H1 (cell line): ENCODE measurements around the gene WIPF3. TPM values are rescaled to one million over a fixed set of nuclear protein-coding genes. Genes with fewer than 3 reads are reported as not detected.
"Not testable (repeated sequence)": the region's sequence is repeated elsewhere in the genome, so short reads cannot be mapped to it uniquely, and the experiment has no call there.

Experiments
- CTCF ChIA-PET: fragments of 300-600 bp; sonication (Branson Sonifier 250); formaldehyde crosslinking; loops from one replicate; lab custom pipeline; 2021; ENCODE audit not compliant: partially characterized antibody; lab: Charles Lee
- POLR2A ChIA-PET: fragments of 300-600 bp; sonication (Branson Sonifier 250); formaldehyde crosslinking; loops from one replicate; lab custom pipeline; 2021; ENCODE audit warnings: inconsistent platforms; ENCODE audit not compliant: partially characterized antibody; lab: Charles Lee
- DNase-seq, 2 experiments: peaks; one replicate each; pipeline versions ENCODE4 v3.0.0 to v3.0.0-alpha.2; 2010 to 2022; ENCODE audit warnings: low spot score in 2 of 2, low read depth in 1 of 2, mixed read lengths in 1 of 2
- FAIRE-seq: peaks from 2 replicates; lab custom pipeline; 2011; peaks lifted over from hg19 to GRCh38; lab: Jason Lieb, UNC
- H2AFZ ChIP-seq: 2 replicates; pipeline ENCODE4 v1.8.1; 2012; ENCODE audit warnings: low read length, inconsistent platforms
- H2AK5ac ChIP-seq: 2 replicates; pipeline ENCODE4 v1.6.1; 2013; ENCODE audit warnings: low read depth, low read length
- H2BK120ac ChIP-seq: replicated peaks from 2 replicates; pipeline ENCODE3; 2013; ENCODE audit warnings: low read depth, low read length, inconsistent platforms
- H2BK12ac ChIP-seq: 2 replicates; pipeline ENCODE4 v1.6.1; 2013; ENCODE audit warnings: low read depth, low read length
- H2BK15ac ChIP-seq: 2 replicates; pipeline ENCODE4 v1.6.1; 2013; ENCODE audit warnings: low read length
- H2BK20ac ChIP-seq: 2 replicates; pipeline ENCODE4 v1.6.1; 2013; ENCODE audit warnings: low read length
- H2BK5ac ChIP-seq: 2 replicates; pipeline ENCODE4 v1.6.1; 2013; ENCODE audit warnings: low read depth, low read length
- H3K14ac ChIP-seq: 2 replicates; pipeline ENCODE4 v1.6.1; 2013; ENCODE audit warnings: inconsistent platforms; ENCODE audit not compliant: insufficient read length
- H3K18ac ChIP-seq: 2 replicates; pipeline ENCODE4 v1.6.1; 2013; ENCODE audit warnings: low read length; ENCODE audit errors: extremely low read depth
- H3K23ac ChIP-seq: 2 replicates; pipeline ENCODE4 v1.6.1; 2013; ENCODE audit warnings: inconsistent platforms; ENCODE audit not compliant: insufficient read length
- H3K23me2 ChIP-seq: 2 replicates; pipeline ENCODE4 v1.6.1; 2013; ENCODE audit warnings: low read depth, low read length
- H3K27ac ChIP-seq: 2 replicates; pipeline ENCODE4 v1.6.1; 2011; ENCODE audit warnings: low read depth, low read length, inconsistent platforms
- H3K27me3 ChIP-seq, 4 experiments: replicated peaks in 1 of 4; 1 replicate in 1 of 4; 2 replicates in 3 of 4; pipeline versions ENCODE4 v1.6.1 to v1.8.1; 2011 to 2013; ENCODE audit warnings: low read length in 3 of 4, mild to moderate bottlenecking in 3 of 4, inconsistent platforms in 2 of 4, mixed read lengths in 2 of 4, moderate library complexity in 1 of 4; ENCODE audit not compliant: control insufficient read depth in 3 of 4, insufficient read depth in 3 of 4; ENCODE audit errors: extremely low read depth in 1 of 4
- H3K36me3 ChIP-seq, 4 experiments: 2 replicates each; pipeline versions ENCODE4 v1.6.1 to v1.8.1; 2011 to 2013; ENCODE audit warnings: mild to moderate bottlenecking in 4 of 4, low read length in 3 of 4, moderate library complexity in 2 of 4, control low read depth in 1 of 4, inconsistent platforms in 1 of 4; ENCODE audit not compliant: insufficient read depth in 4 of 4, control insufficient read depth in 2 of 4
- H3K4ac ChIP-seq: replicated peaks from 2 replicates; pipeline ENCODE3; 2013; ENCODE audit warnings: low read length, low read depth, mixed read lengths, inconsistent platforms; ENCODE audit not compliant: insufficient read length
- H3K4me1 ChIP-seq, 4 experiments: replicated peaks in 1 of 4; 1 replicate in 1 of 4; 2 replicates in 3 of 4; pipeline versions ENCODE4 v1.6.1 to v1.8.1; 2011 to 2013; ENCODE audit warnings: low read length in 3 of 4, inconsistent platforms in 2 of 4, mixed read lengths in 1 of 4; ENCODE audit not compliant: insufficient read depth in 4 of 4, control insufficient read depth in 3 of 4
- H3K4me2 ChIP-seq, 2 experiments: 2 replicates each; pipeline versions ENCODE4 v1.6.1 to v1.8.1; 2011 to 2013; ENCODE audit warnings: low read depth in 2 of 2, low read length in 2 of 2, control low read depth in 1 of 2, inconsistent platforms in 1 of 2, mild to moderate bottlenecking in 1 of 2; ENCODE audit not compliant: insufficient read depth in 1 of 2
- H3K4me3 ChIP-seq, 4 experiments: fragments of 200-600, 300-600 bp in 1 of 4; sonication (generic), shearing (Covaris generic), sonication (Bioruptor Twin) in 1 of 4; 2 replicates each; pipeline versions ENCODE4 v1.5.1 to v1.8.1; 2011 to 2016; ENCODE audit warnings: low read length in 4 of 4, low read depth in 3 of 4, control low read depth in 2 of 4, inconsistent platforms in 2 of 4, mild to moderate bottlenecking in 2 of 4, mixed read lengths in 1 of 4, moderate library complexity in 1 of 4; ENCODE audit not compliant: insufficient read depth in 2 of 4; ENCODE audit errors: extremely low read depth in 1 of 4
- H3K56ac ChIP-seq: replicated peaks from 2 replicates; pipeline ENCODE3; 2013; ENCODE audit warnings: low read depth, mild to moderate bottlenecking, mixed read lengths, low read length, inconsistent platforms; ENCODE audit not compliant: insufficient read length
- H3K79me1 ChIP-seq: 2 replicates; pipeline ENCODE4 v1.6.1; 2013; ENCODE audit warnings: low read depth, low read length, control low read depth
- H3K79me2 ChIP-seq, 2 experiments: 2 replicates each; pipeline versions ENCODE4 v1.6.1 to v1.8.1; 2012 to 2013; ENCODE audit warnings: low read length in 2 of 2, mild to moderate bottlenecking in 2 of 2, inconsistent platforms in 1 of 2; ENCODE audit not compliant: insufficient read depth in 2 of 2, control insufficient read depth in 1 of 2
- H3K9ac ChIP-seq, 4 experiments: replicated peaks in 1 of 4; 1 replicate in 1 of 4; 2 replicates in 3 of 4; pipeline versions ENCODE4 v1.6.1 to v1.8.1; 2011 to 2013; ENCODE audit warnings: low read depth in 3 of 4, low read length in 3 of 4, control low read depth in 2 of 4, mild to moderate bottlenecking in 2 of 4, moderate library complexity in 2 of 4, inconsistent platforms in 1 of 4; ENCODE audit errors: extremely low read depth in 1 of 4
- H3K9me3 ChIP-seq, 2 experiments: 2 replicates each; pipeline versions ENCODE4 v1.6.1 to v1.8.1; 2012 to 2013; ENCODE audit warnings: mild to moderate bottlenecking in 2 of 2, moderate library complexity in 2 of 2, control low read depth in 1 of 2, inconsistent platforms in 1 of 2, low read depth in 1 of 2, low read length in 1 of 2, mixed read lengths in 1 of 2; ENCODE audit not compliant: insufficient read depth in 2 of 2
- H4K20me1 ChIP-seq, 2 experiments: replicated peaks in 1 of 2; 2 replicates each; pipeline versions ENCODE3 to v1.8.1; 2011 to 2013; ENCODE audit warnings: inconsistent platforms in 2 of 2, low read length in 2 of 2, mild to moderate bottlenecking in 1 of 2; ENCODE audit not compliant: insufficient read depth in 2 of 2, control insufficient read depth in 1 of 2
- H4K5ac ChIP-seq: 2 replicates; pipeline ENCODE4 v1.6.1; 2013; ENCODE audit warnings: low read length, low read depth, mixed read lengths, inconsistent platforms; ENCODE audit not compliant: insufficient read length
- H4K8ac ChIP-seq: 2 replicates; pipeline ENCODE4 v1.8.0; 2013; ENCODE audit warnings: mild to moderate bottlenecking, moderate library complexity, low read length, inconsistent platforms; ENCODE audit not compliant: insufficient read depth; ENCODE audit errors: extremely low read depth
- H4K91ac ChIP-seq: replicated peaks from 2 replicates; pipeline ENCODE3; 2013; ENCODE audit warnings: low read length, mixed read lengths, inconsistent platforms; ENCODE audit not compliant: insufficient read length
- CHD1 ChIP-seq: IDR thresholded peaks from 2 replicates; pipeline ENCODE4 v1.6.1; 2012; ENCODE audit warnings: low read depth, low read length, improper control_type of control experiment
- WGBS, 2 experiments: shearing (Covaris generic) in 1 of 2; methylation state at CpG; one replicate each; pipeline versions ENCODE4 v1.1.6 to v1.1.7; 2013 to 2015; ENCODE audit warnings: low lambda C conversion rate in 2 of 2, mixed read lengths in 2 of 2, inconsistent platforms in 1 of 2, low coverage in 1 of 2, missing lambda C conversion rate in 1 of 2; ENCODE audit not compliant: insufficient replicate concordance in 2 of 2, insufficient coverage in 1 of 2, insufficient read length in 1 of 2; ENCODE audit errors: extremely low coverage in 1 of 2, missing lambda C conversion rate in 1 of 2; 5-methylcytosine and 5-hydroxymethylcytosine counted together
- polyA plus RNA-seq, 7 experiments: library from polyadenylated mRNA; depleted of rRNA in 3 of 7; stranded (reverse) in 5 of 7; unstranded in 2 of 7; fragments of >200 nt in 5 of 7; fragments of 200-250 nt in 2 of 7; gene quantifications; 1 replicate in 5 of 7; 2 replicates in 1 of 7; 4 replicates in 1 of 7; pipeline versions ENCODE4 v1.2.1 to v1.2.3, GENCODE V29; 2011 to 2013; ENCODE audit warnings: missing spikeins in 2 of 7, mixed read lengths in 2 of 7
- total RNA-seq: library from RNA; stranded (reverse); fragmentation: NEBNext Ultra II Directional; extraction: Animal tissue kit (Norgen Biotek cat#: 25700); gene quantifications from 2 replicates; pipeline ENCODE4 v1.2.1, GENCODE V29; 2021

Gene WIPF3
- total and polyA plus RNA-seq, 2 of the 8 experiments (the other 6 are each of a cell fraction or from before 2014, with no cell fraction given), result 5.0 to 12.1 TPM

DNA sequence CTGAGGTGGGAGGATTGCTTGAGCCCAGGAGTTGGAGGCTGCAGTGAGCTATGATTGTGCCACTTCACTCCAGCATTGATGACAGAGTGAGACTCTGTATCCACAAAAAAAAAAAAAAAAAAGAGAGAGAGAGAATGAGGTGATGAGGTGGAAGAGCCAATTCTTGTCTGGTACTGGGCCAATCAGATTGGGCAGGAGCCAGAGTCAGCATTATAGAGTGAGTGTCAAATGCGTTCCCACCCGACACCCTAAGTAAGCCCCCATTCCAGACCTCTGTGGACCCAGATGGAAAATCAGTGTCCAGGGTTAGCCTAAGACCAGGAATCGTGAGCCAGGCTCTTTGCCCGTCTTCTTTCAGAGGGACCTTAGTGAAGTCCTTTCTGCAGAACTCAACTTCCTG is 83.9 kb downstream of the WIPF3 start:
- ChIA-PET CTCF (interaction anchor here (1.1 kb wide), 1 partner anchor 32 kb away, joined by 3 read pairs; no protein-coding TSS in a partner anchor), POLR2A (no interaction called here)
- H4K91ac ChIP-seq, result no peak overlapping the region
- no peak overlapping the region for H3K4me2 ChIP-seq
- no peak overlapping the region for H3K56ac ChIP-seq
- H2AK5ac ChIP-seq, result no peak overlapping the region
- H3K4me3 ChIP-seq, result no peak overlapping the region
- H2BK15ac ChIP-seq, result no peak overlapping the region
- FAIRE-seq (no peak), DNase-seq (no peak)
- H3K18ac ChIP-seq, result no peak overlapping the region
- no peak overlapping the region for H2BK20ac ChIP-seq
- peaks cover 5 to 22% (median 14%) of the 10 kb centered on the region in 4 experiments; a peak in 7 of 8 replicates for H3K36me3 ChIP-seq
- H3K23me2 ChIP-seq, result peaks cover 3% of the 10 kb centered on the region; the same call in 1 of the 2 replicates
- TF ChIP-seq CHD1, result no peak
- 98% methylated on average over 4 of the region's 4 CpGs; no CpG with 5 or more reads in 1 of the 2 experiments for WGBS, 2 experiments
- peak overlapping the region; percentile 14; the same call in 1 of the 2 replicates for H4K8ac ChIP-seq
- H2AFZ ChIP-seq, result no peak overlapping the region
- 0 out of 4 replicates have a peak, but pooled peaks cover 0 to 3% of the 10 kb centered on the region in 2 experiments for H3K79me2 ChIP-seq
- H3K27ac ChIP-seq, result no peak overlapping the region
- H3K23ac ChIP-seq, result no peak overlapping the region
- no peak overlapping the region for H3K14ac ChIP-seq
- H3K4me1 ChIP-seq, result peaks cover 0 to 1% (median under 1%) of the 10 kb centered on the region in 4 experiments; a peak in 3 of 7 replicates
- no peaks in the 10 kb centered on the region for H3K9me3 ChIP-seq
- no peak overlapping the region for H2BK5ac ChIP-seq
- peaks cover 1 to 2% of the 10 kb centered on the region in 2 experiments for H4K20me1 ChIP-seq
- no peak overlapping the region for H3K4ac ChIP-seq
- H3K79me1 ChIP-seq, result no peaks in the 10 kb centered on the region; the same call in 1 of the 2 replicates
- no peaks in the 10 kb centered on the region for H3K27me3 ChIP-seq
- H3K9ac ChIP-seq, result no peak overlapping the region
- no peak overlapping the region for H2BK120ac ChIP-seq
- H4K5ac ChIP-seq, result no peak overlapping the region
- no peak overlapping the region for H2BK12ac ChIP-seq

DNA sequence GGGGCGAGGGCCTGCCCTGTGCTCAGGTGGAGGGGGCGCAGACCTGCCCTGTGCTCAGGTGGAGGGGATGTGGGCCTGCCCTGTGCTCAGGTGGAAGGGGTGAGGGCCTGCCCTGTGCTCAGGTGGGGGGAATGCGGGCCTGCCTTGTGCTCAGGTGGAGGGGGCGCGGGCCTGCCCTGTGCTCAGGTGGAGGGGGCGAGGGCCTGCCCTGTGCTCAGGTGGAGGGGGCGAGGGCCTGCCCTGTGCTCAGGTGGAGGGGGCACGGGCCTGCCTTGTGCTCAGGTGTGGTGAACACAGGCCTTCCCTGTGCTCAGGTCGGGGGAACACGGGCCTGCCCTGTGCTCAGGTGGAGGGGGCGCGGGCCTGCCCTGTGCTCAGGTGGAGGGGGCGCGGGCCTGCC is 84.5 kb downstream of the WIPF3 start:
- POLR2A ChIA-PET, H3K56ac ChIP-seq, H3K27ac ChIP-seq, H2BK120ac ChIP-seq, H2AK5ac ChIP-seq, H2BK12ac ChIP-seq, H3K18ac ChIP-seq, H2BK15ac ChIP-seq, H3K9ac ChIP-seq, H2AFZ ChIP-seq, H3K79me2 ChIP-seq, H2BK5ac ChIP-seq, FAIRE-seq, H3K9me3 ChIP-seq, H3K4me3 ChIP-seq, DNase-seq, H3K23me2 ChIP-seq, H3K4me1 ChIP-seq, H4K8ac ChIP-seq, H3K4ac ChIP-seq, H4K20me1 ChIP-seq, H3K4me2 ChIP-seq, H3K79me1 ChIP-seq, CTCF ChIA-PET, H4K91ac ChIP-seq, H2BK20ac ChIP-seq, H3K14ac ChIP-seq, H3K27me3 ChIP-seq, H4K5ac ChIP-seq, H3K23ac ChIP-seq: not testable (repeated sequence)
- 55% methylated on average over 4 of the region's 14 CpGs; no CpG with 5 or more reads in 1 of the 2 experiments for WGBS, 2 experiments
- H3K36me3 ChIP-seq, result peaks cover 5 to 22% (median 15%) of the 10 kb centered on the region in 4 experiments; a peak in 7 of 8 replicates
